Astrocyte (in vitro differentiated cells and primary cell): ENCODE data around the gene TTC22.

ENCODE experiments used
- EZH2 ChIP-seq: IDR thresholded peaks from 2 replicates; pipeline ENCODE4 v1.6.1; 2012; ENCODE audit warnings: mild to moderate bottlenecking, low read length, inconsistent platforms; ENCODE audit not compliant: insufficient read depth
- TF ChIP-seq, protein P1 (sequence below): IDR thresholded peaks from 2 replicates; pipeline ENCODE4 v1.5.1; 2011; ENCODE audit warnings: low read depth, mild to moderate bottlenecking, inconsistent platforms, low read length, moderate library complexity; ENCODE audit not compliant: insufficient read depth

DNA sequence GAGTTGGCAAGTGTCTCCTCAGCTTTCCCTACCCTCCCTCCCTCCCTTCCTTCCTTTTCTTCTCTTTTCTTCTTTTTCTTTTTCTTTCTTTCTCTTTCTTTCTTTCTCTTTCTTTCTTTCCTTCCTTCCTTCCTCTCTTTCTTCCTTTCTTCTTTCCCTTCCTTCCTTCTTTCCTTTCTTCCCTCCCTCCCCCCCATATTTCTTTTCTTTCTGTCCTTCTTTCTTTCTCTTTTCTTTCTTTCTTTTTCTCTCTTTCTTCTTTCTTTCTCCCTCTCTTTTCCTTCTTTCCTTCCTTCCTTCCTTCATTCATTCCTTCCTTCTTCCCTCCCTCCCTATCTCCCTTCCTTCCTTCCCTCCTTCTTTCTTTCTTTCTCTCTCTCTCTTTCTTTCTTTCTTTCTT, 18.6 kb upstream of the TTC22 start:
- TF ChIP-seq, protein P1, sequence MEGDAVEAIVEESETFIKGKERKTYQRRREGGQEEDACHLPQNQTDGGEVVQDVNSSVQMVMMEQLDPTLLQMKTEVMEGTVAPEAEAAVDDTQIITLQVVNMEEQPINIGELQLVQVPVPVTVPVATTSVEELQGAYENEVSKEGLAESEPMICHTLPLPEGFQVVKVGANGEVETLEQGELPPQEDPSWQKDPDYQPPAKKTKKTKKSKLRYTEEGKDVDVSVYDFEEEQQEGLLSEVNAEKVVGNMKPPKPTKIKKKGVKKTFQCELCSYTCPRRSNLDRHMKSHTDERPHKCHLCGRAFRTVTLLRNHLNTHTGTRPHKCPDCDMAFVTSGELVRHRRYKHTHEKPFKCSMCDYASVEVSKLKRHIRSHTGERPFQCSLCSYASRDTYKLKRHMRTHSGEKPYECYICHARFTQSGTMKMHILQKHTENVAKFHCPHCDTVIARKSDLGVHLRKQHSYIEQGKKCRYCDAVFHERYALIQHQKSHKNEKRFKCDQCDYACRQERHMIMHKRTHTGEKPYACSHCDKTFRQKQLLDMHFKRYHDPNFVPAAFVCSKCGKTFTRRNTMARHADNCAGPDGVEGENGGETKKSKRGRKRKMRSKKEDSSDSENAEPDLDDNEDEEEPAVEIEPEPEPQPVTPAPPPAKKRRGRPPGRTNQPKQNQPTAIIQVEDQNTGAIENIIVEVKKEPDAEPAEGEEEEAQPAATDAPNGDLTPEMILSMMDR = no peak
- no peak for TF ChIP-seq EZH2
